GM21360 (cell line): ENCODE results near the gene LPCAT2.

Experiments
- ATAC-seq: cut with Tn5 transposase; IDR thresholded peaks from one replicate; pipeline ENCODE4 v1.9.1; 2021; ENCODE audit warnings: mild to moderate bottlenecking, moderate library complexity; ENCODE audit not compliant: unreplicated experiment

LPCAT2 gene

GRCh38 chr16:55479430-55480140 is 29.3 kb upstream of the LPCAT2 start:
- no peak for ATAC-seq

GRCh38 chr16:55480228-55480655 is 28.6 kb upstream of the LPCAT2 start:
- no peak for ATAC-seq

- ATAC-seq = no peak
These were observed 27.8 kb upstream of the LPCAT2 start for GRCh38 chr16:55481023-55481422.

- no peak for ATAC-seq
These were observed 26.8 kb upstream of the LPCAT2 start for GRCh38 chr16:55482056-55482455.

- ATAC-seq = no peak
These were observed 21.6 kb upstream of the LPCAT2 start for GRCh38 chr16:55487048-55487803.

GRCh38 chr16:55488306-55488705 is 20.6 kb upstream of the LPCAT2 start:
- ATAC-seq = no peak

- no peak for ATAC-seq
These were observed 19.5 kb upstream of the LPCAT2 start for GRCh38 chr16:55489119-55489955.

GRCh38 chr16:55489956-55490265 is 19.0 kb upstream of the LPCAT2 start:
- no peak for ATAC-seq

GRCh38 chr16:55490301-55490700 is 18.6 kb upstream of the LPCAT2 start:
- no peak for ATAC-seq

GRCh38 chr16:55491691-55492090 is 17.2 kb upstream of the LPCAT2 start:
- no peak for ATAC-seq

GRCh38 chr16:55492756-55493380 is 16.0 kb upstream of the LPCAT2 start:
- ATAC-seq = no peak

GRCh38 chr16:55494994-55495421 is 13.9 kb upstream of the LPCAT2 start:
- no peak for ATAC-seq

GRCh38 chr16:55495616-55496289 is 13.1 kb upstream of the LPCAT2 start:
- no peak for ATAC-seq

- ATAC-seq = no peak
These were observed 12.2 kb upstream of the LPCAT2 start for GRCh38 chr16:55496509-55497145.

- ATAC-seq = no peak
These were observed 11.3 kb upstream of the LPCAT2 start for GRCh38 chr16:55497558-55497957.

- ATAC-seq = no peak
These were observed 10.8 kb upstream of the LPCAT2 start for GRCh38 chr16:55498101-55498500.

- no peak for ATAC-seq
These were observed 9.6 kb upstream of the LPCAT2 start for GRCh38 chr16:55499281-55499680.

- ATAC-seq = no peak
These were observed 8.8 kb upstream of the LPCAT2 start for GRCh38 chr16:55499951-55500529.

GRCh38 chr16:55500530-55501011 is 8.3 kb upstream of the LPCAT2 start:
- no peak for ATAC-seq
